ENCODE results near the gene PLBD2. TPM values are rescaled to one million over a fixed set of nuclear protein-coding genes. Genes with fewer than 3 reads are reported as not detected.

The PLBD2 gene
- total RNA-seq, 3 donors from 2014 or later: 14.3 to 27.8 (median 25.9) TPM

DNA sequence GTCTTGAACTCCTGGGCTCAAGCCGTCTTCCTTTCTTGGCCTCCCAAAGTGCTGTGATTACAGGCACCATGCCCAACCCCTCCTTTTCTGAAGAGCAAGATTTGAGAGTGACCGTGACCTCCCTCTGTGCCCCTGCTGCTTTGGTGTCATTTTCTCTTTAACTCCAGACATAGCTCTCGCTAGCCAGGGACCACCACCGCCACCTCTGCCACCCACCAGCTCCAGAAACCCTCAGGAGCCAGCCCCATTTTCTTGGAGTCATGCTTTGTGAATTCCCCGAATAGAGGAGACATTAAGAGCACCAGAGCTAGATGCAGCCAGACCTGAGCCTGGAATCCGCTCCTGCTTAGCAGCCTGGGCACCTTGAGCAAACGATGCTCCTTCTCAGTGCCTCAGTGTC, 81.9 kb downstream of the PLBD2 start:
- intact Hi-C loops (cut with DNase I, micrococcal nuclease): no loop called here

More for the DNA sequence above, 81.9 kb downstream of the PLBD2 start:
- DNase-seq (no peak), ATAC-seq (no peak)
- H3K4me3 ChIP-seq: no peak overlapping the region
- no peaks in the 10 kb centered on the region for H3K9me3 ChIP-seq
- TF ChIP-seq, protein P1, sequence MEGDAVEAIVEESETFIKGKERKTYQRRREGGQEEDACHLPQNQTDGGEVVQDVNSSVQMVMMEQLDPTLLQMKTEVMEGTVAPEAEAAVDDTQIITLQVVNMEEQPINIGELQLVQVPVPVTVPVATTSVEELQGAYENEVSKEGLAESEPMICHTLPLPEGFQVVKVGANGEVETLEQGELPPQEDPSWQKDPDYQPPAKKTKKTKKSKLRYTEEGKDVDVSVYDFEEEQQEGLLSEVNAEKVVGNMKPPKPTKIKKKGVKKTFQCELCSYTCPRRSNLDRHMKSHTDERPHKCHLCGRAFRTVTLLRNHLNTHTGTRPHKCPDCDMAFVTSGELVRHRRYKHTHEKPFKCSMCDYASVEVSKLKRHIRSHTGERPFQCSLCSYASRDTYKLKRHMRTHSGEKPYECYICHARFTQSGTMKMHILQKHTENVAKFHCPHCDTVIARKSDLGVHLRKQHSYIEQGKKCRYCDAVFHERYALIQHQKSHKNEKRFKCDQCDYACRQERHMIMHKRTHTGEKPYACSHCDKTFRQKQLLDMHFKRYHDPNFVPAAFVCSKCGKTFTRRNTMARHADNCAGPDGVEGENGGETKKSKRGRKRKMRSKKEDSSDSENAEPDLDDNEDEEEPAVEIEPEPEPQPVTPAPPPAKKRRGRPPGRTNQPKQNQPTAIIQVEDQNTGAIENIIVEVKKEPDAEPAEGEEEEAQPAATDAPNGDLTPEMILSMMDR (IDR thresholded peaks at IDR 0.05): no peak
- H3K4me1 ChIP-seq (ENCODE audit: low read depth): no peaks in the 10 kb centered on the region
- H3K36me3 ChIP-seq (ENCODE audit: low read depth): no peaks in the 10 kb centered on the region

Other genes with a start within 250 kb of the PLBD2 start
- gene RASAL1, start 222.8 kb upstream of the PLBD2 start, total RNA-seq: 1 to 10 TPM; 3.3 to 7.9 (median 6.5) TPM
- gene CFAP73, start 208.9 kb upstream of the PLBD2 start, total RNA-seq: under 1 TPM in 1 of 3 donors, not detected in 2; 0.34 TPM
- gene DDX54, start 173.1 kb upstream of the PLBD2 start, total RNA-seq: 10 to 100 TPM; 46.4 to 60.6 (median 53.2) TPM
- 10 to 100 TPM; 13.0 to 17.0 (median 14.9) TPM for gene RITA1, start 172.9 kb upstream of the PLBD2 start, total RNA-seq
- 100 to 1,000 TPM in 1 of 3 donors, 10 to 100 TPM in 2; 89.9 to 133 (median 91.3) TPM for gene TPCN1, start 137.1 kb upstream of the PLBD2 start, total RNA-seq
- gene SLC8B1, start 23.5 kb upstream of the PLBD2 start, total RNA-seq: 10 to 100 TPM; 40.8 to 65.3 (median 47.2) TPM
- 1 to 10 TPM in 2 of 3 donors, under 1 TPM in 1; 0.44 to 3.9 (median 3.2) TPM for gene SDS, start 45.3 kb downstream of the PLBD2 start, total RNA-seq
- 10 to 100 TPM in 2 of 3 donors, 1 to 10 TPM in 1; 9.4 to 24.0 (median 15.7) TPM for gene SDSL, start 63.8 kb downstream of the PLBD2 start, total RNA-seq
- not detected for gene LHX5, start 113.3 kb downstream of the PLBD2 start, total RNA-seq

All from mucosa of descending colon (tissue), 3 donors.